ENCODE data around the gene SLC2A13.
"Not testable (repeated sequence)": the region's sequence is repeated elsewhere in the genome, so short reads cannot be mapped to it uniquely, and the experiment has no call there.

The SLC2A13 gene

GRCh38 chr12:40044396-40044795 is 61.5 kb downstream of the SLC2A13 start:
- in situ Hi-C loops (cut with MboI; ENCODE audit: low sequenced_read_pairs), result no loop called here

- in situ Hi-C loops (cut with MboI; ENCODE audit: low sequenced_read_pairs), result no loop called here
These were observed 66.3 kb downstream of the SLC2A13 start for GRCh38 chr12:40039598-40039997.

- in situ Hi-C loops (cut with MboI; ENCODE audit: low sequenced_read_pairs), result no loop called here
These were observed 67.3 kb downstream of the SLC2A13 start for GRCh38 chr12:40038619-40039018.

GRCh38 chr12:40034712-40035111 is 71.2 kb downstream of the SLC2A13 start:
- in situ Hi-C loops (cut with MboI; ENCODE audit: low sequenced_read_pairs), result no loop called here

- in situ Hi-C loops (cut with MboI; ENCODE audit: low sequenced_read_pairs), result no loop called here
These were observed 71.7 kb downstream of the SLC2A13 start for GRCh38 chr12:40034156-40034555.

GRCh38 chr12:40033242-40033630 is 72.6 kb downstream of the SLC2A13 start:
- in situ Hi-C loops (cut with MboI; ENCODE audit: low sequenced_read_pairs), result no loop called here

- in situ Hi-C loops (cut with MboI; ENCODE audit: low sequenced_read_pairs), result no loop called here
These were observed 73.2 kb downstream of the SLC2A13 start for GRCh38 chr12:40032433-40033241.

GRCh38 chr12:40031965-40032364 is 73.9 kb downstream of the SLC2A13 start:
- in situ Hi-C loops (cut with MboI; ENCODE audit: low sequenced_read_pairs), result no loop called here

- in situ Hi-C loops (cut with MboI; ENCODE audit: low sequenced_read_pairs), result not testable (repeated sequence)
These were observed 74.9 kb downstream of the SLC2A13 start for GRCh38 chr12:40030970-40031369.

- in situ Hi-C loops (cut with MboI; ENCODE audit: low sequenced_read_pairs), result no loop called here
These were observed 77.6 kb downstream of the SLC2A13 start for GRCh38 chr12:40028296-40028695.

- in situ Hi-C loops (cut with MboI; ENCODE audit: low sequenced_read_pairs), result no loop called here
These were observed 83.0 kb downstream of the SLC2A13 start for GRCh38 chr12:40022850-40023249.

- in situ Hi-C loops (cut with MboI; ENCODE audit: low sequenced_read_pairs), result no loop called here
These were observed 85.6 kb downstream of the SLC2A13 start for GRCh38 chr12:40020261-40020691.

GRCh38 chr12:40017488-40017887 is 88.4 kb downstream of the SLC2A13 start:
- in situ Hi-C loops (cut with MboI; ENCODE audit: low sequenced_read_pairs), result no loop called here

GRCh38 chr12:40016980-40017379 is 88.9 kb downstream of the SLC2A13 start:
- in situ Hi-C loops (cut with MboI; ENCODE audit: low sequenced_read_pairs), result no loop called here

- in situ Hi-C loops (cut with MboI; ENCODE audit: low sequenced_read_pairs), result no loop called here
These were observed 90.0 kb downstream of the SLC2A13 start for GRCh38 chr12:40015881-40016280.

GRCh38 chr12:40015345-40015744 is 90.5 kb downstream of the SLC2A13 start:
- in situ Hi-C loops (cut with MboI; ENCODE audit: low sequenced_read_pairs), result no loop called here

GRCh38 chr12:40013847-40014246 is 92.0 kb downstream of the SLC2A13 start:
- in situ Hi-C loops (cut with MboI; ENCODE audit: low sequenced_read_pairs), result no loop called here

- in situ Hi-C loops (cut with MboI; ENCODE audit: low sequenced_read_pairs), result no loop called here
These were observed 92.6 kb downstream of the SLC2A13 start for GRCh38 chr12:40013292-40013691.

GRCh38 chr12:40012711-40013110 is 93.2 kb downstream of the SLC2A13 start:
- in situ Hi-C loops (cut with MboI; ENCODE audit: low sequenced_read_pairs), result no loop called here

GRCh38 chr12:40011775-40012129 is 94.1 kb downstream of the SLC2A13 start:
- in situ Hi-C loops (cut with MboI; ENCODE audit: low sequenced_read_pairs), result no loop called here

- in situ Hi-C loops (cut with MboI; ENCODE audit: low sequenced_read_pairs), result no loop called here
These were observed 94.7 kb downstream of the SLC2A13 start for GRCh38 chr12:40010899-40011774.

Data from HL-60/S4 treated with phorbol 12-myristate 13-acetate at 8.2 ng/mL for 4 days and 3 days (cell line).